ENCODE data around the gene RASD2. TPM values are rescaled to one million over a fixed set of nuclear protein-coding genes. Genes with fewer than 3 reads are reported as not detected.

Gene RASD2
- total RNA-seq, 1 experiment from 2014 or later: 0.76 TPM

GRCh38 chr22:35587896-35588295, 47.3 kb downstream of the RASD2 start:
- DNase-seq: no peak
- no peaks in the 10 kb centered on the region for H3K36me3 ChIP-seq (replicated peaks; ENCODE audit: control insufficient read depth, insufficient read depth, low read length)
- H3K27me3 ChIP-seq (ENCODE audit: control insufficient read depth, insufficient read depth, low read length): no peaks in the 10 kb centered on the region
- no peak overlapping the region for H3K4me3 ChIP-seq (ENCODE audit: insufficient read depth, low read depth, low read length)

GRCh38 chr22:35589071-35589755, 48.6 kb downstream of the RASD2 start:
- Histone ChIP-seq H3K27me3 (ENCODE audit: control insufficient read depth, insufficient read depth, low read length) (no peaks in the 10 kb centered on the region), H3K4me3 (ENCODE audit: insufficient read depth, low read depth, low read length) (no peak overlapping the region), H3K36me3 (replicated peaks; ENCODE audit: control insufficient read depth, insufficient read depth, low read length) (no peaks in the 10 kb centered on the region)
- no peak for DNase-seq

DNA sequence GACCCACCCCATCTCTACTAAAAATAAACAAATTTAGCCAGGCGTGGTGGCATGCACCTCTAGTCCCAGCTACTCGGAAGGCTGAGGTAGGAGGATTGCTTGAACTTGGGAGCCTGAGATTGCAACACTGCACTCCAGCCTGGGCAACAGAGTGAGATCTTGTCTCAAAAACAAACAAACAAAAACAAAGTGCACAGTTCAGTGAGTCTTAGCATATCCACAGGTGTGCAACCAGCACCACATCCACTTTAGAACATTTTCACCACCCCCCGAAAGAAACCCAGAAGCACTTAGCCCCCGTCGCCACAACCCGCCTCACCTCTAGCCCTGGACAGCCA, 49.1 kb downstream of the RASD2 start:
- Histone ChIP-seq H3K27me3 (ENCODE audit: control insufficient read depth, insufficient read depth, low read length) (no peaks in the 10 kb centered on the region), H3K36me3 (replicated peaks; ENCODE audit: control insufficient read depth, insufficient read depth, low read length) (no peaks in the 10 kb centered on the region), H3K4me3 (ENCODE audit: insufficient read depth, low read depth, low read length) (no peak overlapping the region)
- no peak for DNase-seq

DNA sequence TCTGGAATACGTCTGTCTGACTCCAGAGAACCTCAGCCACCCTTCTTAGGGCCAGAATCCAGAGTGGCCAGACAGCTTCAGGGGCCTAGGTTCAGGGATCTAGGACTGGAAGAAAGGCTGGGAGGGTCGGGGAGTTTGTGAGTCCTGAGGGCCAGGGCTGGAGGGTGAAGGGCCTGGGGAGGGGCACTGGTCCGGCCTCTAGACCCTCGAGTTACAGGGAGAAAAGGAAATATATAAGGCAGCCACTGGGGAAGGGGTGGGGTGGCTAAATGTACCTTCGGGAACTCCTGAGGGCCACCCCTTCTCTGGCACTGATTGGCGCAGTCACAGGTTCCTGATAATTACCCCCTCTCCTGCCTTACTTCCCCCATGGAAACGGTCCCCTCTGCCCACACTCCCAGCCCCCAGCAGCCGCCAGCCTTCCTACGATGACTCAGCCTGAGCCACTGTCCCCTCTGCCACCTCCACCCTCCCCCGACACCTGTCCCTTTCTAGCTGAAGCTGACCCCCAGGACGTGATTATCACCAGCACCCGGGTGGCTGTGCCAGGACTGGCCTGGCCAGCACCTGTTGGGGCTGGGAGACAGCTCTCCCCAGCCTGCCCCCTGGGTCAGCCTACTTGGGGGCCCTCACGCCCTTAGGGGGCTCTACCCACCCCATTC, 50.1 kb downstream of the RASD2 start:
- Histone ChIP-seq H3K27me3 (ENCODE audit: control insufficient read depth, insufficient read depth, low read length) (no peaks in the 10 kb centered on the region), H3K4me3 (ENCODE audit: insufficient read depth, low read depth, low read length) (no peak overlapping the region), H3K36me3 (replicated peaks; ENCODE audit: control insufficient read depth, insufficient read depth, low read length) (no peaks in the 10 kb centered on the region)
- no peak for DNase-seq

GRCh38 chr22:35591714-35592417, 51.2 kb downstream of the RASD2 start:
- DNase-seq: no peak
- H3K4me3 ChIP-seq (ENCODE audit: insufficient read depth, low read depth, low read length): no peak overlapping the region
- H3K36me3 ChIP-seq (replicated peaks; ENCODE audit: control insufficient read depth, insufficient read depth, low read length): no peaks in the 10 kb centered on the region
- no peaks in the 10 kb centered on the region for H3K27me3 ChIP-seq (ENCODE audit: control insufficient read depth, insufficient read depth, low read length)

- Histone ChIP-seq H3K4me3 (ENCODE audit: insufficient read depth, low read depth, low read length) (no peak overlapping the region), H3K27me3 (ENCODE audit: control insufficient read depth, insufficient read depth, low read length) (no peaks in the 10 kb centered on the region), H3K36me3 (replicated peaks; ENCODE audit: control insufficient read depth, insufficient read depth, low read length) (no peaks in the 10 kb centered on the region)
- DNase-seq: no peak
These were observed 51.9 kb downstream of the RASD2 start for GRCh38 chr22:35592418-35592967.

DNA sequence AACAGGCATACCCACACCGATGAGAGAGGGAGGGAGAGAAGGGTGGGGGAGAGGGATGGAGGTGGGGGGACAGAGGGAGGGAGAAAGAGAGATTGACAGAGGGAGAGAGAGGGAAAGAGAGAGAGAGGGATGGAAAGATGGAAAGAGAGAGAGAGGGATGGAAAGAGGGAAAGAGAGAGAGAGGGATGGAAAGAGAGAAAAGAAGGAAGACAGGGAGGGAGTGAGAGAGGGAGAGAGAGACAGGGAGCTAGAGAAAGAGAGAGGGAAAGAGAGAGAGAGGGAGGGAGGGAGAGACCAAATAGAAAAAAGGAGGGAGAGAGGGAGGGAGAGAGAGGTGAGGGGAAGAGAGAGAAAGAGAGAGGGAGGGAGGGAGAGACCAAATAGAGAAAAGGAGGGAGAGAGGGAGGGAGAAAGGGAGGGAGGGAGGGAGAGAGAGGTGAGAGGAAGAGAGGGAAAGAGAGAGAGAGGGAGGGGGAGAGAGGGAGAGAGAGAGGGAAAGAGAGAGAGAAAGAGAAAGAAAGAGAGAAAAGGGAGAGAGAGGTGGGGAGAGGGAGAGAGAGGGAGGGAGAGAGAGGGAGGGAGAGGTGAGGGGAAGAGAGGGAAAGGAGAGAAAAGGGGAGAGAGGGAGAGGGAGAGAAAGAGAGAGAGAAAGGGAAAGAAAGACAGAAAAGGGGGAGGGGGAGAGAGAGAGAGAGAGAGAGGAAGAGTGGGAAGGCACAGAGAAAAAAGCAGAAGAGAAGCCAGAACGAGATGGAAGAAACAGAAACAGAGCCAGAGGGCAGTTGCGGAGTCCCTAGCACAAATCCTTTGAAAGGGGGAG, 52.6 kb downstream of the RASD2 start:
- Histone ChIP-seq H3K27me3 (ENCODE audit: control insufficient read depth, insufficient read depth, low read length) (no peaks in the 10 kb centered on the region), H3K36me3 (replicated peaks; ENCODE audit: control insufficient read depth, insufficient read depth, low read length) (no peaks in the 10 kb centered on the region), H3K4me3 (ENCODE audit: insufficient read depth, low read depth, low read length) (no peak overlapping the region)
- DNase-seq: no peak

DNA sequence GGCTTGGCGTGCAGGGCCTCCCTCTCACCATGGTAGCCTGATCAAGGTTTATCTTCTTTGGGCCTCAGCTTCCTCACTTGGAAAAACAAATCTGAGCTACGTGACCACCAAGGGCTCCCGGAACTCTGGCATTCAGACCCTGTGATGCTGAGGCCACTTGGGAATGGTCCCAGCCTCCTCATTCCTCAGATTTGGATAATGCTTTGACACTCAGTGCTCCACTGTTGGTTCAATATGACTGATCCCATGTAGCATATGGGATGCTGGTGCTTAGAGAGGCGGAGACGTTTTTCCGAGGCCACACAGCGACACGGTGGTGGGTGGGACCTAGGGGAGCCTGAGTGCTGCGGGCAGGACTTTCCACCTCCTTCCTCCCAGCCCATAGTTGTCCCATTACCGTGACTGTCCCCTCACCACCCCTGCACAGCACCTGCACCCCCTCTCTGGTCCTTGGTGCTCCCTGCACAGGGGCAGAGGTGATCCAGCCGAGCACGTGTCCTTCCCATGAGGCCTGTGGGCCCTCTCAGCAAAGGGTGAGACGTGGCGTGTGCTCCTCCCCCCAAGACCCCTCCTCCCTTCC, 53.4 kb downstream of the RASD2 start:
- DNase-seq: no peak
- no peak overlapping the region for H3K4me3 ChIP-seq (ENCODE audit: insufficient read depth, low read depth, low read length)

GRCh38 chr22:35594686-35595085, 54.1 kb downstream of the RASD2 start:
- H3K4me3 ChIP-seq (ENCODE audit: insufficient read depth, low read depth, low read length): no peak overlapping the region
- DNase-seq: no peak
- H3K27me3 ChIP-seq (ENCODE audit: control insufficient read depth, insufficient read depth, low read length): no peaks in the 10 kb centered on the region
- H3K36me3 ChIP-seq (replicated peaks; ENCODE audit: control insufficient read depth, insufficient read depth, low read length): no peaks in the 10 kb centered on the region

More for the DNA sequence above, 53.4 kb downstream of the RASD2 start:
- Histone ChIP-seq H3K36me3 (replicated peaks; ENCODE audit: control insufficient read depth, insufficient read depth, low read length) (no peaks in the 10 kb centered on the region), H3K27me3 (ENCODE audit: control insufficient read depth, insufficient read depth, low read length) (no peaks in the 10 kb centered on the region)

DNA sequence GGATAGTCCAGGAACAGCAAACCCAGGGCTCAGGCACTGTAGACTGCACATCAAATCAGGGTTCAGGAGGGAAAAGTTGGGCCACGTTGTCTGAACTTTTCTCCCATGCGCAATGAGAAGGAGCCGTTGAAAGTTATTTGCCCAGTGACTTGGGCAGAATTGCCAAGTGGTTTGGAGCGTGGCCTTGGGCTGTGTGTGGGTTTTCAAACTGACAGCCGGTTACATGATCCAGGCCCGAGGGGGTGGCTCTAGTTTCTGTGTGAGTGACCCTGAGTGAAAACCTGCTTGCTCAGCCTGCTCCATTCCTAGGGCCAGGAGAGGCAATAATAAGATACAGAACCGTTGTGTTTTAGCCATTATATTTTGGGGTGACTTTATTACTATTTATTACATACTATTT, 56.2 kb downstream of the RASD2 start:
- no peaks in the 10 kb centered on the region for H3K36me3 ChIP-seq (replicated peaks; ENCODE audit: control insufficient read depth, insufficient read depth, low read length)
- DNase-seq: no peak
- no peak overlapping the region for H3K4me3 ChIP-seq (ENCODE audit: insufficient read depth, low read depth, low read length)
- no peaks in the 10 kb centered on the region for H3K27me3 ChIP-seq (ENCODE audit: control insufficient read depth, insufficient read depth, low read length)

GRCh38 chr22:35597692-35598395, 57.2 kb downstream of the RASD2 start:
- H3K36me3 ChIP-seq (replicated peaks; ENCODE audit: control insufficient read depth, insufficient read depth, low read length): no peaks in the 10 kb centered on the region
- no peaks in the 10 kb centered on the region for H3K27me3 ChIP-seq (ENCODE audit: control insufficient read depth, insufficient read depth, low read length)
- no peak overlapping the region for H3K4me3 ChIP-seq (ENCODE audit: insufficient read depth, low read depth, low read length)
- no peak for DNase-seq

- H3K36me3 ChIP-seq (replicated peaks; ENCODE audit: control insufficient read depth, insufficient read depth, low read length): no peaks in the 10 kb centered on the region
- H3K4me3 ChIP-seq (ENCODE audit: insufficient read depth, low read depth, low read length): no peak overlapping the region
- no peaks in the 10 kb centered on the region for H3K27me3 ChIP-seq (ENCODE audit: control insufficient read depth, insufficient read depth, low read length)
- DNase-seq: no peak
These were observed 57.7 kb downstream of the RASD2 start for GRCh38 chr22:35598396-35598710.

DNA sequence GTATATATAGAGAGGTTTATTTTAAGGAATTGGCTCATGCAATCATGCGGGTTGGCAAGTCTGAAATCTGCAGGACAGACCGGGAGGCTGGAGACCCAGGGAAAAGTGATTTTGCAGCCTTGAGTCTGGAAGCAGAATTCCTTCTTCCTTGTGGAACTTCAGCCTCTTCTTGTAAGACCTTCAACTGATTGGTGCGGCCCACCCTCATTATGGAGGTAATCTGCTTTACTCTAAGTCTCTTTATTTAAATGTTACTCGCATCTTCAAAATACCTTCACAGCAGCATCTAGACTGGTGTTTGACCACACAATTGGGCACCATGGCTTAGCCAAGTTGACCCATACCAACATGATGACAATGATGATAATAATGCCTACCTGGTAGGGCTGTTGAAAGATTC, 58.7 kb downstream of the RASD2 start:
- DNase-seq: no peak
- Histone ChIP-seq H3K27me3 (ENCODE audit: control insufficient read depth, insufficient read depth, low read length) (no peaks in the 10 kb centered on the region), H3K4me3 (ENCODE audit: insufficient read depth, low read depth, low read length) (no peak overlapping the region), H3K36me3 (replicated peaks; ENCODE audit: control insufficient read depth, insufficient read depth, low read length) (no peaks in the 10 kb centered on the region)

- no peak overlapping the region for H3K4me3 ChIP-seq (ENCODE audit: insufficient read depth, low read depth, low read length)
- no peak for DNase-seq
- H3K27me3 ChIP-seq (ENCODE audit: control insufficient read depth, insufficient read depth, low read length): no peaks in the 10 kb centered on the region
- no peaks in the 10 kb centered on the region for H3K36me3 ChIP-seq (replicated peaks; ENCODE audit: control insufficient read depth, insufficient read depth, low read length)
These were observed 59.8 kb downstream of the RASD2 start for GRCh38 chr22:35600476-35600875.

Data from H7 (cell line).